Activated CD4-positive, alpha-beta T cell treated with anti-CD3 and anti-CD28 coated beads, Interleukin-2, amount 10 ng/mL, durations not matched to agents 7 days and 5 days (primary cell): ENCODE results near the gene GREM1. TPM values are rescaled to one million over a fixed set of nuclear protein-coding genes. Genes with fewer than 3 reads are reported as not detected.

Source experiments
- CTCF ChIA-PET: fragments of 350-600 bp; sonication (Branson Sonifier 250); formaldehyde crosslinking; loops from one replicate; lab custom pipeline; 2021; ENCODE audit warnings: antibody characterized with exemption; lab: Charles Lee
- POLR2A ChIA-PET: fragments of 350-600 bp; sonication (Branson Sonifier 250); formaldehyde crosslinking; loops from one replicate; lab custom pipeline; 2021; ENCODE audit warnings: antibody characterized with exemption; lab: Charles Lee
- DNase-seq: peaks from one replicate; pipeline ENCODE4 v3.0.0-alpha.2; 2020
- H3K27ac Mint-ChIP-seq: one replicate; pipeline ENCODE4 v1.8.0; 2021; ENCODE audit warnings: mild to moderate bottlenecking, moderate library complexity, mixed read lengths
- H3K27me3 Mint-ChIP-seq: one replicate; pipeline ENCODE4 v1.8.0; 2021; ENCODE audit warnings: mixed read lengths
- H3K36me3 Mint-ChIP-seq: one replicate; pipeline ENCODE4 v1.8.0; 2021; ENCODE audit warnings: low read depth, mixed read lengths
- H3K4me1 Mint-ChIP-seq: one replicate; pipeline ENCODE4 v1.8.0; 2021; ENCODE audit warnings: mixed read lengths
- H3K4me3 Mint-ChIP-seq: one replicate; pipeline ENCODE4 v1.8.0; 2021; ENCODE audit warnings: mild to moderate bottlenecking, moderate library complexity, mixed read lengths
- H3K9me3 Mint-ChIP-seq: one replicate; pipeline ENCODE4 v1.8.0; 2021; ENCODE audit warnings: mixed read lengths
- total RNA-seq, 2 experiments: library from RNA; stranded (reverse); gene quantifications; one replicate each; pipeline ENCODE4 v1.2.3, GENCODE V29; 2021

The GREM1 gene
- total RNA-seq, 2 experiments from 2014 or later, result not detected

DNA sequence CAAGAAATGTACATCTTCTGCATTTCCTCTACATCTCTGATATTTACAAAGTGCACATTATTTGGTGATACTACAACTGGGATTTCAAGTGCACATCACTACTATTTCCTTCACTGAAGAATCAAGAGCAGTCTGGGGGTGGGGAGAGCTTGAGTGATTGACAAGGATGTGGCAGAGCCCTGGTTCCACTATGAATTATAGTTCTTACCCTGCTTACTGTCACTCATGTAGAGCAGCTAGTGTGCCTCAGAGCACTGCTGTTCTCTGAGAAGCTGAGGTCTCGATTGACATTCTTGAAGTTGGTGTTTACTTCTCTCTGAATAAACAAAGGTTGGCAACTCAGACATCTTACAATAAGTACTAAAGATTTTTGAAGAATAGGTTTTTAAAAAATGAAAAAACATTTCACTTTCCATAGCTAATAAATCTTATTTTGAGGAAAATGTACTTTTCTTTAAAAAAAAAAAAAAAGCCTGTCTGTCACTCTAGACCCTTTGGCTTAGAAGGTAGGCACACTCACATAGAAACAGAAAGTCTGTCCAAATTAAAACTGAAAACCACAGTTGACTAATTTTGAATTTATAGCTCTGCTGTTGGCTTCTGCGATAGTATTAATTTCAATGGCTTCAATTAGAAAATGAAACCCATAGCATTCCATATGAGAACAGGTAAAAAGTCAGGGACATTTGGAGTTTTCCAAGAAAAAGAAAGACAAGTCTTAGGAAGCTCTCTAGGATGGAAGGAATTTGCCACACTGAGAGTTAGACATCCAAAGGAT is 5.6 kb downstream of the GREM1 start:
- Mint-ChIP-seq H3K27me3 (peaks cover 78% of the 10 kb centered on the region), H3K4me3 (no peak overlapping the region), H3K27ac (no peak overlapping the region), H3K9me3 (peaks cover 3% of the 10 kb centered on the region), H3K4me1 (peaks cover 22% of the 10 kb centered on the region), H3K36me3 (no peaks in the 10 kb centered on the region)
- ChIA-PET POLR2A (no interaction called here), CTCF (interaction anchor here (1.0 kb wide), 1 partner anchor 13 kb away, joined by 4 read pairs; no protein-coding TSS in a partner anchor)
- no peak for DNase-seq

GRCh38 chr15:32729700-32730395 is 12.0 kb downstream of the GREM1 start:
- Mint-ChIP-seq H3K4me1 (no peaks in the 10 kb centered on the region), H3K27me3 (peaks cover 72% of the 10 kb centered on the region), H3K4me3 (no peak overlapping the region), H3K27ac (no peak overlapping the region), H3K9me3 (peaks cover 3% of the 10 kb centered on the region), H3K36me3 (no peaks in the 10 kb centered on the region)
- ChIA-PET POLR2A (no interaction called here), CTCF (no interaction called here)
- no peak for DNase-seq

GRCh38 chr15:32730677-32731654 is 13.2 kb downstream of the GREM1 start:
- Mint-ChIP-seq H3K27me3 (peaks cover 69% of the 10 kb centered on the region), H3K9me3 (no peaks in the 10 kb centered on the region), H3K4me1 (no peaks in the 10 kb centered on the region), H3K4me3 (no peak overlapping the region), H3K36me3 (no peaks in the 10 kb centered on the region), H3K27ac (no peak overlapping the region)
- POLR2A ChIA-PET, result no interaction called here
- DNase-seq, result no peak
- CTCF ChIA-PET, result no interaction called here

- DNase-seq, result no peak
- peaks cover 66% of the 10 kb centered on the region for H3K27me3 Mint-ChIP-seq
- CTCF ChIA-PET, result no interaction called here
- no peaks in the 10 kb centered on the region for H3K9me3 Mint-ChIP-seq
- H3K4me3 Mint-ChIP-seq, result no peak overlapping the region
- POLR2A ChIA-PET, result no interaction called here
- no peaks in the 10 kb centered on the region for H3K36me3 Mint-ChIP-seq
- H3K4me1 Mint-ChIP-seq, result no peaks in the 10 kb centered on the region
- no peak overlapping the region for H3K27ac Mint-ChIP-seq
These were observed 14.9 kb downstream of the GREM1 start for GRCh38 chr15:32732574-32733157.

GRCh38 chr15:32733281-32733680 is 15.5 kb downstream of the GREM1 start:
- H3K4me3 Mint-ChIP-seq, result no peak overlapping the region
- ChIA-PET POLR2A (no interaction called here), CTCF (no interaction called here)
- no peaks in the 10 kb centered on the region for H3K4me1 Mint-ChIP-seq
- H3K36me3 Mint-ChIP-seq, result no peaks in the 10 kb centered on the region
- H3K9me3 Mint-ChIP-seq, result no peaks in the 10 kb centered on the region
- no peak overlapping the region for H3K27ac Mint-ChIP-seq
- H3K27me3 Mint-ChIP-seq, result peaks cover 63% of the 10 kb centered on the region
- DNase-seq, result no peak

DNA sequence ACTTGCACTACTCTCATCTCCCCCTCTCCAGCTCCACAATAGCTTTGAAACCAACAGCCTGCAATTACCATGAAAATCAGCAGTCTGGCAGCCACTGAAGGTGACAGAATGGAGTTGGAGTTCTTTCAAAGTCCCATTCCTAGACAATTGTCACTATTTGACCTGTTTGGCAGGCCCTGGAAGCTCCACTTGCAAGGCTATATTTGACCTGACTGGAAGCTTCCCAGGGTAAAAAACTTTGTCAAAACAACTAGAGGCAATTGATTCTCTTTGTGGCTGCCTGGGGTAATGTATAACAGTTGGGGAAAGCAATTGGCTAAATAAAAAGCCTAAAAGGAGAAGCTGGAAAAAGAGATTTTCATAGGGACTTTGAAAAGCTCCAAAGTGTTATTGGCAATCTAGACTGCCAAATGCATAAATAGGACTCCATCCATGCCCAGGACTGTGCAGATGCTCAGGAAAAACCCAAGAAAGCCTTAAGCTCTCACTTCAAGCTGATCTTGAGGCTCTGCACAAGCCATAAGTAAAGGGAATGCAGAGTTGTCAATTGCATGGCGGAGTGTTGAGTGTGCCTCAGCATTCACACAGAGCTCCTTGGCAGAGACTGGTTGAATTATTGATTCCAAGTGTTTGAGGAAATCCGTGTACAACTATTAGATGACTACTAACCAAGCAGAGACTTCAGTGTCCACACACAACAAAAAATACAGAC is 18.3 kb downstream of the GREM1 start:
- no peaks in the 10 kb centered on the region for H3K9me3 Mint-ChIP-seq
- peaks cover 69% of the 10 kb centered on the region for H3K27me3 Mint-ChIP-seq
- H3K27ac Mint-ChIP-seq, result no peak overlapping the region
- ChIA-PET CTCF (interaction anchor here (1.2 kb wide), 1 partner anchor 13 kb away, joined by 4 read pairs; no protein-coding TSS in a partner anchor), POLR2A (no interaction called here)
- no peak for DNase-seq
- H3K4me3 Mint-ChIP-seq, result no peak overlapping the region
- no peaks in the 10 kb centered on the region for H3K4me1 Mint-ChIP-seq
- no peaks in the 10 kb centered on the region for H3K36me3 Mint-ChIP-seq

- Mint-ChIP-seq H3K27me3 (peaks cover 66% of the 10 kb centered on the region), H3K36me3 (no peaks in the 10 kb centered on the region), H3K9me3 (no peaks in the 10 kb centered on the region), H3K4me3 (no peak overlapping the region), H3K27ac (no peak overlapping the region), H3K4me1 (no peaks in the 10 kb centered on the region)
- CTCF ChIA-PET, result interaction anchor here (1.2 kb wide), 1 partner anchor 14 kb away, joined by 4 read pairs; no protein-coding TSS in a partner anchor
- DNase-seq, result no peak
- POLR2A ChIA-PET, result no interaction called here
These were observed 18.9 kb downstream of the GREM1 start for GRCh38 chr15:32736701-32737061.

DNA sequence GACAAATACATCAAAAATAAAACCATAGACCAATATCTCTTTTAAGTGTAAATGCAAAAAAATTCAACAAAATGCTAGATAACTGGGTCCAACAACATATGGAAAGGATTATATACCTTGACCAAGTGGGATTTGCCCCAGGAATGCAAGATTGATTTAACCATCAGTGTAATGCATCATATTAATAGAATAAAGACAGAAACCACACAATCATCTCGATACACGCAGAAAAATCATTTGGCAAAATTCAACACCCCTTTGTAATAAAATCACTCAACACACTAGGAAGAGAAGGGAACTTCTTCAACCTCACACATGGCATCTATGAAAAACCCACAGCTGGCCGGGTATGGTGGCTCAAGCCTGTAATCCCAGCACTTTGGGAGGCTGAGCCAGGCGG is 19.5 kb downstream of the GREM1 start:
- no peak overlapping the region for H3K4me3 Mint-ChIP-seq
- H3K27me3 Mint-ChIP-seq, result peaks cover 65% of the 10 kb centered on the region
- no peaks in the 10 kb centered on the region for H3K9me3 Mint-ChIP-seq
- ChIA-PET POLR2A (no interaction called here), CTCF (no interaction called here)
- H3K36me3 Mint-ChIP-seq, result no peaks in the 10 kb centered on the region
- H3K27ac Mint-ChIP-seq, result no peak overlapping the region
- no peak for DNase-seq
- H3K4me1 Mint-ChIP-seq, result no peaks in the 10 kb centered on the region

GRCh38 chr15:32738666-32739065 is 20.9 kb downstream of the GREM1 start:
- no peak for DNase-seq
- Mint-ChIP-seq H3K36me3 (no peaks in the 10 kb centered on the region), H3K27ac (no peak overlapping the region), H3K4me3 (no peak overlapping the region), H3K27me3 (peaks cover 63% of the 10 kb centered on the region), H3K4me1 (no peaks in the 10 kb centered on the region), H3K9me3 (no peaks in the 10 kb centered on the region)
- ChIA-PET POLR2A (no interaction called here), CTCF (no interaction called here)

DNA sequence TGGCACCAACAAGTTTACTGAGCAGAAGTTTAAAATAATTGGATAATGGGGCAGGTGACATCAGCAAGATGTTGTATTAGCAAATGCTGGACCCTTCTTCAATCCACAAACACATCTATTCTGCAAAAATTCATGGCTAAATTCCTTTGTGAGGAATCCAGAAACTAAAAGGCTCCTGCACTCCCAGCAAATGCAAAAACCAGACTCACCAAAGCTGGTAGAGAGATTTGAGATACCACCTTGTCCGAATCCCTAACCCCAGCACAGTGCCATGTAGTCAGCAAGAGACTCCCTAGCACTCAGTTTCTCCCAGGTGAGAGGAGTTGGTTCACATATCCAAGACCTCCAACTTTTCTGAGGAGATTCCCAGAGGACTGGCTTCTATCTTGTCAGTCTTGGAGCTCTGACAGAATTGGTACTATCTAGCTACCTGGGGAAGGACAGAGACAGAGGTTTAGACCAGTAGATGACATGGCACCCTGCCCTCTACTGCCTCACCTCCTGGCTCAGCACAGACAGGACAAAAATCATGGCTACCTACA is 21.8 kb downstream of the GREM1 start:
- Mint-ChIP-seq H3K27me3 (peaks cover 55% of the 10 kb centered on the region), H3K9me3 (no peaks in the 10 kb centered on the region), H3K27ac (no peak overlapping the region), H3K4me1 (no peaks in the 10 kb centered on the region), H3K4me3 (no peak overlapping the region), H3K36me3 (no peaks in the 10 kb centered on the region)
- ChIA-PET CTCF (no interaction called here), POLR2A (no interaction called here)
- no peak for DNase-seq

- Mint-ChIP-seq H3K9me3 (no peaks in the 10 kb centered on the region), H3K36me3 (no peaks in the 10 kb centered on the region), H3K4me1 (no peaks in the 10 kb centered on the region), H3K27me3 (peaks cover 45% of the 10 kb centered on the region), H3K4me3 (no peak overlapping the region), H3K27ac (no peak overlapping the region)
- POLR2A ChIA-PET, result no interaction called here
- CTCF ChIA-PET, result no interaction called here
- DNase-seq, result no peak
These were observed 25.8 kb downstream of the GREM1 start for GRCh38 chr15:32743411-32744140.
